ACHN (cell line): Measurements from ENCODE around the gene IL23R.

Experiments used
- DNase-seq: peaks from one replicate; pipeline ENCODE4 v3.0.0-alpha.2; 2015
- in situ Hi-C: cut with HindIII; loops from 2 replicates; pipeline ENCODE4 v1.10.0; 2017; ENCODE audit warnings: low sequenced_read_pairs, low pct_ligation_motif_present, low pct_unique_long_range_greater_than_20kb

Gene IL23R

GRCh38 chr1:67216401-67216800 is 50.1 kb downstream of the IL23R start:
- DNase-seq: no peak

GRCh38 chr1:67217417-67217816 is 51.2 kb downstream of the IL23R start:
- in situ Hi-C loops: no loop called here
- DNase-seq: no peak

More at GRCh38 chr1:67216401-67216800, 50.1 kb downstream of the IL23R start:
- in situ Hi-C loops: no loop called here

DNA sequence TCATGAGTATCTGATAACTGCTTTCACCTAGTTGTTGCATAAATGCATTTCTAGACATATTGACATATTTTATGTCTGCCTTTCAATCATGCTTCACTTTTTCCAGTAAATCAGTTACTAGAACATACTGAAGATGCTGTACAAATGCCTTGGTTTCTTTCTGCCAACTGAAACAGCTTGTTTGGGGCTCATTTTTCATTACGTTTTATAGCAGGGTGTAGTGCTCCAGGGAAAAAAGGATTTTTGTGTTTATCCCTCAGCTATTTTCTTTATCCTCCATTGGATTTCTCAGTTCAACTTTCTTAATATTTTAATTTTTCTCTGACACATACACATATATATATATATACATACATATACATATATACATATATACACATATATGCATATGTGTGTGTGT is 51.7 kb downstream of the IL23R start:
- DNase-seq: no peak
- in situ Hi-C loops: no loop called here

- DNase-seq: no peak
- in situ Hi-C loops: no loop called here
Measured at GRCh38 chr1:67224856-67225255, 58.6 kb downstream of the IL23R start.

- DNase-seq: no peak
- in situ Hi-C loops: no loop called here
Measured at GRCh38 chr1:67226688-67227087, 60.4 kb downstream of the IL23R start.

GRCh38 chr1:67227196-67227595 is 60.9 kb downstream of the IL23R start:
- DNase-seq: no peak
- in situ Hi-C loops: no loop called here

GRCh38 chr1:67228791-67229190 is 62.5 kb downstream of the IL23R start:
- no peak for DNase-seq
- in situ Hi-C loops: no loop called here

DNA sequence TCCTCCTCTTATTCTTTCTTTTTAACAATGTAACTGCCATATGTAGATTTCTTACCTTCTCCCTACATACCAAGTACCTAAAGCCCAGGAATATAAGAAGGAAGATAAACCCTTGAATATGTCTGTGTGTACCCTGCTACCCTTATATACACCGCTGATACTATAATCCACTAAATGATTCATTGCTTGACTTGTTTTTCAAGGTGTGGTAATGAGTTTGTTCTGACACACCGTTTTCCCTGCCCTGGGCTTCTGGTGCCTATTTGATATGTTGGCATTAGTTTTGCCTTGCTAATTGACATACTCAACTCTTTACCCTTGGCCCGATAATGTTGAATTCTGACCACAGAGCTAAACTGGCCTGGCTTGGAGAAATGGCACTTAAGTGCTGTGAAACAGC is 64.3 kb downstream of the IL23R start:
- in situ Hi-C loops: no loop called here
- DNase-seq: no peak

GRCh38 chr1:67236277-67236676 is 70.0 kb downstream of the IL23R start:
- DNase-seq: no peak

GRCh38 chr1:67239738-67240137 is 73.5 kb downstream of the IL23R start:
- in situ Hi-C loops: no loop called here
- DNase-seq: no peak

More at GRCh38 chr1:67236277-67236676, 70.0 kb downstream of the IL23R start:
- in situ Hi-C loops: no loop called here

GRCh38 chr1:67241200-67241746 is 75.0 kb downstream of the IL23R start:
- in situ Hi-C loops: no loop called here
- DNase-seq: no peak

DNA sequence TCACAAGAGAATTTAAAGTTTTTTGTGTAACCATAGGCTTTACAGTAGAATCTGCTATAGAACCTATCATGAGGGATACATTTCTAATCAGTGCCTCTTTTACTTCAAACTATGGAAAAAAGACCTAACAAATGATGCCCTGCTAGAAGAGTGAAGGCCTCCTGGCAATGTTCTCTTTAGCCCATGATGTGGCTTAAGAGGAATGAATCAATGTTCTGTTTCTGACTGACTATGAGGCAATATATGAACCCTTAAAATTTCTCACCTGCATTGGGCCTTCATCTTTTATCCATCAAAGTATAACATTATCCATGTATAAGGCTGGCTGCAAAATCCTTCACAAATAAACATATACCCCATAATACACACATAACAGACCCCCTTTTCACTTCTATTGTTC is 75.8 kb downstream of the IL23R start:
- DNase-seq: no peak
- in situ Hi-C loops: no loop called here

- no peak for DNase-seq
- in situ Hi-C loops: no loop called here
Measured at GRCh38 chr1:67250051-67250653, 83.9 kb downstream of the IL23R start.

DNA sequence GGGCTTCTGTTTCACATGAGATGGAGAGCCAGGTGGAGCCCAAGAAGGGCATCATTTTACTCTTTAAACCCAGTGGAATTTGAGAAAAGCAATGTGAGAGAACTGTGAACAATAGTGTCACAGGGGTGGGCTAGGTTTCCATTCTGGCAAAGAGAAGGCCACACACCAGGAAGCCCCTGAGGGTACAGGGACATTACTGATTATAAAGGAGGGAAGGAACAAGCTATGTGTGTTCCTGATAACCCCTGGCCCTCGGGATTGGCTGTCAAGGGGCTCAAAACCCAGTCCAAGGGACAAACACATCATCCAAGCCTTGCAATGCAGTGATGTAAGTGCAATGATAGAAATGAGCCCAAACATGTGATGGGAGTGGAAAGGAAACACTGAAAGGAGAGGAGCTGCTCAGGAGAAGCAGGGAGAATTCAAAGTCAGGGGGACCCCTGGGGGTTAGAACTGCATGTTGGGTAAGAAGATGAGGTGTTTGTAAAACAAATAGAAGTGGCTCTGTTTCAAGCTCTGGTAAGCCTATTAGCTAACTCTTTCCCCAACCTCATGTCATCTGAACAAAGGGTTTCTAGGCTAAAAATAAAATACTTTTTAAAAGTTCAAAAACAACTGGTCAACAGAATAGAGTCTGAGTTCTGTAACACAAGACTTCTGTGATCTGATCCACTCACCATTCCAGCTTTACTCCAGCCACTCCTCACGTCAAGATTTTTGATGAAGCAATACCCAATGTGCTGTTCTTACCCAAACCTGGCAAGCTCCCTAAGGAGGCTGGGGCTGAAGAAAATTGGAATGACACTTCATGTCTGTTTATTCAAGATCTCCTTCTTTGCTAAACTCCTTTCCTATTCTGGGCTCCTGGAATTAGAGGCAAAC is 90.3 kb downstream of the IL23R start:
- in situ Hi-C loops: no loop called here
- DNase-seq: no peak

- in situ Hi-C loops: no loop called here
Measured at GRCh38 chr1:67257173-67257535, 90.9 kb downstream of the IL23R start.

DNA sequence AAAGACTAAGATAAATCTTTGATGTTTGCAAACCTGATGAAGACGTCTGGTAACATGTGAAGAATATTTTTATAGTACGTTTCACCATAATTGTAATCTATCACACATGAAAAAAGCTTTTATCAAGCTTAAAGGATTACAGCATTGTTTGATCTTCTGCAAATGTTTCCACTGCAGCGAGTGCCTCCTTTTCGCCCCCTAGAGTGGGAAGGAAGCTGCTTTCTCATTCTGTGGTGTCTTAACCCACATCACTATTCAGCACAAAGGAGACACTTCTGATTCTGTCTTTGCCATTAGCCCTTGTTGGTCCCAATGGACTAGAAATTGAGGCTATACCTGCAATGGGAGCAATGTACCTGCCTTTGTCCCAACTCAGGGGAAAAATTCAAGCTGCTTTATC is 95.4 kb downstream of the IL23R start:
- in situ Hi-C loops: no loop called here
- DNase-seq: no peak

More at GRCh38 chr1:67257173-67257535, 90.9 kb downstream of the IL23R start:
- no peak for DNase-seq

DNA sequence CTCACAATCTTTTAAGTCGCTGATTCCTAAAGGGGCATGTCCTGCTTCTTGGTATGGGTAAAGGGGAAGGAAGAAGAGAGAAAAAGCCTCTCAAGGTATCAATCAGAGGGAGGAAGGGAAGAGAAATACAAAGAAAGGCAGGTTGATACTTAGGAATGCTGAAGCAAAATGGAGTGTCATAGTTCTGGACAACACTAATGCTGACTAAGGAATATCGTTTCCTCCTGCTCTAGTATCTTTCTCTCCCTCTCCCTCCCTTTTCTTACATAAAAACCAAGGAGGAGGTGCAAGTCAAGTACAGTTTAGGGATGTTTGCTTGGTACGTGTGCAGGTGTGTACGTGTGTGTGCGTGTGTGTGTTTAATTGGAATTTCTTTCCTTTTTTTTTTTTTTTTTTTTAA is 96.5 kb downstream of the IL23R start:
- in situ Hi-C loops: no loop called here
- no peak for DNase-seq

DNA sequence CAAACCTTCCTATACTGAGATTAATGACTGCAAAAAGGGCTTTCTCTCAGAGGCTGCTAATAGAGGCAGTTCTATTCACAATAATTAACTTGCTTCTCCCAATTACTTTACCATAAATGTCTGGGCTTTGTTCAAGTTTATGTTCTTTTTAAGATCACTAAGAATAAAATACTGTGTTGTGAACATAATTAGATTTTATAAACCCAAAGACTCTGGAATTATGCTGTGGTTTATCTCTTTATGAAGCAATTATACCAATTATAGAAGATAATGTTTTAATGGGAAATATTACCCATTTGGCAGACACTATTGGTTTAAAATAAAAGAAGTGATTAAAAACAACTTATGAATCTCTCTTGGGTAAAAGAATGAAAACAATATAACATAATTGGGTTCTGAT is 97.9 kb downstream of the IL23R start:
- in situ Hi-C loops: no loop called here
- DNase-seq: no peak

DNA sequence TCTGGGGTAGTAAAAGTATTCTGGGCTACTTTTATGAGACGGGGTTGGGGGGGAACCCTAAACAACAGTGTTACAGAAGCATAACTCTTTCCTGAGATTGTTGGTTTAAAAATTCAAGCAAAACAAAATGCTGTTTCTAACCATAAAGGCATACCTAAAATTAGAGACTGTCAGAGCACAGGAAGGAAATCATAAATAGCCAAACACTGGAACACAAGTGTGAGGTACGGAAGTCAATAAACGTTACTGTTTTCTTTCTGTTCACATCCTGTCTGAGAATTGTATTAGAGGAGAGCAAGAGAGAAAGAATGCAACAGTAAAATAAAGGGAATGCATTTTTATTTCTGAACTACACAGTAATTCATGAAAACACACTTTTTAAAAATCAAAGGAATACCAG is 98.6 kb downstream of the IL23R start:
- in situ Hi-C loops: no loop called here
- DNase-seq: no peak

- in situ Hi-C loops: no loop called here
- DNase-seq: no peak
Measured at GRCh38 chr1:67269061-67269460, 102.8 kb downstream of the IL23R start.
